Right lobe of liver (tissue), 4 donors: ENCODE measurements around the gene KHDC1L.

Experiments used
- POLR2A ChIP-seq: fragments of 450-650 bp; IDR thresholded peaks from one replicate; pipeline ENCODE4 v1.6.1; 2017; ENCODE audit warnings: antibody characterized with exemption, mild to moderate bottlenecking
- TF ChIP-seq, protein P1 (sequence below), 4 donors: fragments of 200-600 bp in 3 of 4; fragments of 450-650 bp in 1 of 4; IDR thresholded peaks; one replicate each; pipeline versions ENCODE4 v1.5.1 to v1.8.0; 2016 to 2022; ENCODE audit warnings: antibody characterized with exemption in 4 of 4, mild to moderate bottlenecking in 2 of 4
- donor health status: DM: no; HTN: no; CAD: no.
- donor health status: DM: no; HTN: no; CAD: no.
- donor health status: DM: no; HTN: yes; CAD: no.

- TF ChIP-seq, protein P1, sequence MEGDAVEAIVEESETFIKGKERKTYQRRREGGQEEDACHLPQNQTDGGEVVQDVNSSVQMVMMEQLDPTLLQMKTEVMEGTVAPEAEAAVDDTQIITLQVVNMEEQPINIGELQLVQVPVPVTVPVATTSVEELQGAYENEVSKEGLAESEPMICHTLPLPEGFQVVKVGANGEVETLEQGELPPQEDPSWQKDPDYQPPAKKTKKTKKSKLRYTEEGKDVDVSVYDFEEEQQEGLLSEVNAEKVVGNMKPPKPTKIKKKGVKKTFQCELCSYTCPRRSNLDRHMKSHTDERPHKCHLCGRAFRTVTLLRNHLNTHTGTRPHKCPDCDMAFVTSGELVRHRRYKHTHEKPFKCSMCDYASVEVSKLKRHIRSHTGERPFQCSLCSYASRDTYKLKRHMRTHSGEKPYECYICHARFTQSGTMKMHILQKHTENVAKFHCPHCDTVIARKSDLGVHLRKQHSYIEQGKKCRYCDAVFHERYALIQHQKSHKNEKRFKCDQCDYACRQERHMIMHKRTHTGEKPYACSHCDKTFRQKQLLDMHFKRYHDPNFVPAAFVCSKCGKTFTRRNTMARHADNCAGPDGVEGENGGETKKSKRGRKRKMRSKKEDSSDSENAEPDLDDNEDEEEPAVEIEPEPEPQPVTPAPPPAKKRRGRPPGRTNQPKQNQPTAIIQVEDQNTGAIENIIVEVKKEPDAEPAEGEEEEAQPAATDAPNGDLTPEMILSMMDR (IDR thresholded peaks at IDR 0.05) = no peak
- no peak for TF ChIP-seq POLR2A
Measured at GRCh38 chr6:73200735-73201134, 24.6 kb downstream of the KHDC1L start.
